ENCODE data around the gene MUS81.
A peak's percentile ranks its signal among the peaks of the same experiment; 100 is the strongest.

The MUS81 gene

DNA sequence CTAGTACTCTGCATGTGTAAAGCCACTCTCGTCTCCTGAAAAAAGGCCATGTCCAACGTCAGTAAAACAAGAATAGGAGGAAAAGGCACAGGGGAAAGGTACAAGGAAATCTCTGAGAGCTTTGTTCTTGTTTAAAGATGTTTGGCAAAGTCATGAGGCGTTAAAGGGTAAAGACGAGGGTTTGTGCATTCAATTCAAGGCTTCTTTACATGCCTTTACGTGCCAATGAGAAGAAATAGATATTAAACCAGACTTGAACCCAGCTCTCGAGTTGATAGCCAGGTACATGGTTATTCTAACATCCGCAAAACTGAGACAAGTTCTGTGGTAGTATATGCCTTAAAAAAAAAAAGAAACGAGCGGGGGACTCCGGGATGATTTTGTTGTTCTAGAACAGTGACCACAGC is 1.5 kb upstream of the MUS81 start:
- ChIA-PET POLR2A (interaction anchor here (0.5 to 2.8 kb wide), 19 partner anchors 8 to 376 kb away, joined by 3 to 25 read pairs (median 4); partner anchors contain the start of genes CCDC85B, FIBP, RELA and SF3B2), CTCF (interaction anchor here (1.3 to 17.2 kb wide), 11 partner anchors 13 to 194 kb away, joined by 3 to 535 read pairs (median 7); partner anchors contain the start of genes AP5B1, CCDC85B, CTSW and EFEMP2)
- no peak for TF ChIP-seq CTCF (IDR thresholded peaks at IDR 0.05; ENCODE audit: control extremely low read depth, extremely low read depth, low read depth, missing control alignments)
- DNase-seq (ENCODE audit: extremely low spot score): no peak

DNA sequence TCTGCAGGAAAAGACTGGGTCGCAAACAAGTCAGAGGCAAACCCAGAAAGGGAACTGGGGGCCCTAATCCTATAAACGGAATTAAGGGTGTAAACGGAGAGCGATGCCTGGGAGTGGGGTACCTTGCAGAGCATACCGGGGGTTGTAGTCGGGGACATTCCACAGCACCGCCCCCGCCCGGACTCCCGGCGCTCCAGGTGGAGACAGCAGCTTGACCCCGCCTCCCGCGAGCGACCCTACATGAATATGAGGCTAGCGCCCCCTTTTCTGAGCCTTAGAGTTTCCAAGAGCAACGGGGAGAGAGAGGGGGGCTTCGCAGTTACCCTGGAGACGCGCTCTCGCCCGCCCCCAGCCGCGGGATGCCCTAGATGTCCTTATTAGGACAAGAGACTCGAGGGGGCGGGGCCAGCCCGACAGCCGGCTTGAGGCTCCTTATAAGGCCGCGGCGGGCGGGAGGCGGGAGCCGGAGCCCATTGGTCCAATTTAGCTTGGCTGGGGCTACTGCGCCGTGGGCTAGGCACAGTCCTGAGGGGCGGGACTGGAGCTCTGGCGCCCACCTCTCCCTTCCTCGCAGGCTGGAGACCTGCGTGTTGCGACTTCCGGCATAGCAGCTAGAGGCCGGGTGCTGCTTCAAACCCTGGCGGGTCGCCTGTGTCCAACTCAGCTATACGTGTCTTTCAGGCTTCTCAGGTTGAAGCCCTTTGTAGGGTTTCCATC is 980 bp upstream of the MUS81 start:
- ChIA-PET CTCF (interaction anchor here (0.6 to 17.2 kb wide), 51 partner anchors 8 to 713 kb away, joined by 3 to 535 read pairs (median 3); partner anchors contain the start of genes AP5B1, BANF1, CCDC85B and CTSW), POLR2A (interaction anchor here (1.1 to 2.8 kb wide), 15 partner anchors 8 to 197 kb away, joined by 3 to 25 read pairs (median 5); partner anchors contain the start of genes BANF1, CCDC85B, EIF1AD and FIBP)
- peak; percentile 6 for TF ChIP-seq CTCF (IDR thresholded peaks at IDR 0.05; ENCODE audit: control extremely low read depth, extremely low read depth, low read depth, missing control alignments)
- peak; percentile 95 for DNase-seq (ENCODE audit: extremely low spot score)

GRCh38 chr11:65859812-65860277 is 388 bp upstream of the MUS81 start:
- POLR2A ChIA-PET: interaction anchor here (0.6 to 2.8 kb wide), 14 partner anchors 9 to 197 kb away, joined by 3 to 25 read pairs (median 5); partner anchors contain the start of genes BANF1, CCDC85B, EIF1AD and FIBP
- TF ChIP-seq CTCF (IDR thresholded peaks at IDR 0.05; ENCODE audit: control extremely low read depth, extremely low read depth, low read depth, missing control alignments): no peak
- DNase-seq (ENCODE audit: extremely low spot score): no peak
- CTCF ChIA-PET: interaction anchor here (0.6 to 17.2 kb wide), 56 partner anchors 9 to 714 kb away, joined by 3 to 535 read pairs (median 3); partner anchors contain the start of genes AP5B1, BANF1, CCDC85B and CTSW

DNA sequence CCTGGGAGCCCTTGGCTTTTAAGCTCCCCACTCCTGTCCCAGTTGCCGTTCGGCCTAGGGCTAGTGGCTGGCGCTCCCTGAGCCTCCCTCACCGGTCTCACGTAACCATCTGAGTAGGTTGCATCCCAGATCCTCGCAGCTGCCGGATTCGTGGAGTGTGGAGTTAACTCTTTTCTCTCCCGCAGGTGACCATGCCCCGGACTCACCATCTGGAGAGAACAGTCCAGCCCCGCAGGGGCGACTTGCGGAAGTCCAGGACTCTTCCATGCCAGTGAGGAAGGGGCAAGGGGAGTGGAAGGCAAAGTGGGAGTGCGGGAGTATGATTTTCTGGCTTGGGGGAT is 902 bp downstream of the MUS81 start:
- DNase-seq (ENCODE audit: extremely low spot score): no peak
- ChIA-PET CTCF (interaction anchor here (1.0 to 17.2 kb wide), 8 partner anchors 10 to 149 kb away, joined by 3 to 535 read pairs (median 5); partner anchors contain the start of genes CCDC85B, CTSW, EFEMP2 and FIBP), POLR2A (interaction anchor here (1.2 kb wide), 1 partner anchor 10 kb away, joined by 5 read pairs; no protein-coding TSS in a partner anchor)
- no peak for TF ChIP-seq CTCF (IDR thresholded peaks at IDR 0.05; ENCODE audit: control extremely low read depth, extremely low read depth, low read depth, missing control alignments)

DNA sequence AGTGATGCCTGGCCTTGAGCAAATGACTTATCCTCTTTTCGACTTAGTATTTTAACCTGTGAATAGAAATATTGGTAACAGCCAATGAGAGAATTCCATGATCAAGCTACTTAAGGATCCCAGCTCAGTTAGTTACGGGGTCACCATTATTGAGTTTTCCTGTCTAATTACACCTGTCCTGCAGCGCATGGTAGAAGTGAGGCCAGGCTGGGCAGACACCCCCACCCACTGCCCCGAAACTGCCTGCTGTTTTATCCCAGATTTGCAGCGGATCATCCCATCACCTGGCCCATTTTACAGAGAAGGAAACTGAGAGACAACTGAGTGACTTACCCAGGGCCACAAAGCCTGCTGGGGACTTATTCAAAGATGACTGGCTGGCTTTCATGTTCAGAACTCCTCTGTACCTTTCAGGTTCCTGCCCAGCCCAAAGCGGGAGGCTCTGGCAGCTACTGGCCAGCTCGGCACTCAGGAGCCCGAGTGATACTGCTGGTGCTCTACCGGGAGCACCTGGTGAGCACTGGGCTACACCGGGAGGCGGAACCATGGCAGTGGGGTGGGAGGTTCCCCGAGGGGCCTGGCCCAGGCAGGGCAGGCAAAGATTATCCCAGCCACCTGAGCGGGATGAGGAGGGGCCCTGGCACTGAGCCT is 1.4 kb downstream of the MUS81 start:
- ChIA-PET CTCF (interaction anchor here (1.2 to 17.2 kb wide), 6 partner anchors 10 to 149 kb away, joined by 3 to 535 read pairs (median 6); partner anchors contain the start of genes CCDC85B, CTSW, EFEMP2 and FIBP), POLR2A (interaction anchor here (1.2 kb wide), 1 partner anchor 10 kb away, joined by 5 read pairs; no protein-coding TSS in a partner anchor)
- no peak for TF ChIP-seq CTCF (IDR thresholded peaks at IDR 0.05; ENCODE audit: control extremely low read depth, extremely low read depth, low read depth, missing control alignments)
- no peak for DNase-seq (ENCODE audit: extremely low spot score)

DNA sequence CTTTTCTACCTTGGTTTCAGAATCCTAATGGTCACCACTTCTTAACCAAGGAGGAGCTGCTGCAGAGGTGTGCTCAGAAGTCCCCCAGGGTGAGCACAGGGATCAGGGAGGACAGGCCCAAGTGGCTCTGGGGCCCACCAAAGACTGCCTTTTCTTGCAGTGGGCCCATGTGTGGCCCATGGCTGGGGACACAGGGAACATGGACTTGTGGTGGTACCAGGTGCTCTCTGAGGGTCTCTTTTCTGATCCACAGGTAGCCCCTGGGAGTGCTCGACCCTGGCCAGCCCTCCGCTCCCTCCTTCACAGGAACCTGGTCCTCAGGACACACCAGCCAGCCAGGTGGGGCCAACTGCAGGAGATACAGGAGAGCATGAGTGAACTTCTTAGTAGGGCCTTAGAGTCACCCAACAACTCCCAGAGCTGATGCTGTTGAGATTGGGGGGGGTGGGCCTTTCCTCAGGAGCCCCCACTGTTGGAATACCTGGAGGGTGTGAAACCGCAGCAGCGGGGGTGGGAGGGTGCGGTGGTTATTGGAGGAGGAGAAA is 2.0 kb downstream of the MUS81 start:
- CTCF ChIA-PET: interaction anchor here (6.1 to 17.2 kb wide), 2 partner anchors 9 to 23 kb away, joined by 133 to 535 read pairs; partner anchors contain the start of genes CCDC85B, CTSW, EFEMP2 and FIBP

More for the DNA sequence above, 2.0 kb downstream of the MUS81 start:
- TF ChIP-seq CTCF (IDR thresholded peaks at IDR 0.05; ENCODE audit: control extremely low read depth, extremely low read depth, low read depth, missing control alignments): no peak
- POLR2A ChIA-PET: no interaction called here
- DNase-seq (ENCODE audit: extremely low spot score): no peak
